Kidney tubule cell (primary cell): ENCODE data around the gene COL25A1.
"Not testable (repeated sequence)": the region's sequence is repeated elsewhere in the genome, so short reads cannot be mapped to it uniquely, and the experiment has no call there.

Experiments used
- DNase-seq: peaks from one replicate; pipeline ENCODE4 v3.0.0-alpha.2; 2018; ENCODE audit warnings: low spot score

Gene COL25A1

DNA sequence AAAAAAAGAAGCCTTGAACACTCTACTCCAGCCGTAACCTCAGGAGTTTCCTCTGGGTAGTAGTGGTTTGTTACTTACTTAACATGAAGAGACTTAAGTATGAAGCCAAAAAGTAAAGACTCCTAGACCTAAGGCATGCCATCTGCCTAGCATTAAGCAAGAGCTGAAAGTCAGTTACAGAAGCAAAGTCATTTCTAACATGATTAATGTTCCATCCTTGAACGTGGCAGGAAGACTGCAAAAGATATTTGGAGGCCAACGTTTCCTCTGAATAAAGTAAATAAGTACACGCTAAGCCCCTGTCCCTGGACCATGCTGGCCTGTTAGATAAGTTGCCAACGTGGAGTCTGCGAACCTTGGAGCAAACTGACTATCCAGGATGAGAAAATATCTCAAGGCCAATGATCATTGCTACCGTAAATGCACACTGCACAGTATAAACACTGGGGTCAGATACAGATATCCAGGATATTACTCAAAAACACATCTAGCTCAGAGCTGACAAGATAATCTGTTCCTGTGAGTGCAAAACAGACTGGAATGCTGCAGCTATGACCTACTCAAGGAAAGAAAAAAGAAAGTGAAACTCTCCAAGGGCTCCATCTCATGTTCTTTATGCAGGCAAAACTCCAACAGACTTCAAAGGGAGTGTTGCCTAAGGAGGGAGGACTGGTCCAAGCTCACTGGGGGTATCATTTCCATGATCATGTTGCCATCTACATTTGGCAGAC is 255.8 kb downstream of the COL25A1 start:
- DNase-seq: peak; percentile 8

DNA sequence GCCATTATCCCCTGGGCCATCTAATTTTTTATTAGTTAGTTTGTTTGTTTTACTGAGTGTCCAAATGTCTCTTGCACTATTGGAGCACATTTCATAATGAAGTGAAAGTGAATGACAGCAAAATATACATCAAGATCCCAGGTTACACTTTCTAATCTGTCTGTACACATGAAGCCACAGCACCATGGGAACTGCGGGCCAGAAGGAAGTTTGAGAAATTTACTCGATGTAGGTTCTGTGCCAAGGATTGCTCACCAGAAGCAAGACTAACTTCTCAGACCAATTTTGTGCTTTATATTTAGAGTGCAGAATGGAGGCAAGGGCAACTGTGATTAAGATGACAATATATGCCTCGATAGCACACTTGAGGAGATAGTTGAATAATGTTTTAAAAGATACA is 258.0 kb downstream of the COL25A1 start:
- no peak for DNase-seq

DNA sequence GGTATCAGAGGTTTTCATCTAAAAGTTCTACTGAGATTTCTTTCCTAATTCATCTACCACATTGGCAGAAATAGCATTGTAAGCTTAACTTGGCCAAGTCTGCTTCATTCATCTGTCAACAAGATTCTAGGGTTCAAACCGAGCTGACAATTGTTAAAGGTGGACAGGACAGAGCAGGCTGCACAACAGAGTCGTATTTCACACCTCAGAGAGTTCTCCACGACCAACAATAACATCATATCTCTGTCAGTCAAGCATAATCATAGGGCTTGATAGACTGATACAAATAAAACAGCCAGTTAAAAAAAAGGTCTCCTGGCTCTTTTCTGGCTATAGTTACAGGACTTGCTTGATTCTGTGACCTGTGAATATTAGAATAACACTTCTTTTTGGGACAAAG is 259.2 kb downstream of the COL25A1 start:
- DNase-seq: no peak

DNA sequence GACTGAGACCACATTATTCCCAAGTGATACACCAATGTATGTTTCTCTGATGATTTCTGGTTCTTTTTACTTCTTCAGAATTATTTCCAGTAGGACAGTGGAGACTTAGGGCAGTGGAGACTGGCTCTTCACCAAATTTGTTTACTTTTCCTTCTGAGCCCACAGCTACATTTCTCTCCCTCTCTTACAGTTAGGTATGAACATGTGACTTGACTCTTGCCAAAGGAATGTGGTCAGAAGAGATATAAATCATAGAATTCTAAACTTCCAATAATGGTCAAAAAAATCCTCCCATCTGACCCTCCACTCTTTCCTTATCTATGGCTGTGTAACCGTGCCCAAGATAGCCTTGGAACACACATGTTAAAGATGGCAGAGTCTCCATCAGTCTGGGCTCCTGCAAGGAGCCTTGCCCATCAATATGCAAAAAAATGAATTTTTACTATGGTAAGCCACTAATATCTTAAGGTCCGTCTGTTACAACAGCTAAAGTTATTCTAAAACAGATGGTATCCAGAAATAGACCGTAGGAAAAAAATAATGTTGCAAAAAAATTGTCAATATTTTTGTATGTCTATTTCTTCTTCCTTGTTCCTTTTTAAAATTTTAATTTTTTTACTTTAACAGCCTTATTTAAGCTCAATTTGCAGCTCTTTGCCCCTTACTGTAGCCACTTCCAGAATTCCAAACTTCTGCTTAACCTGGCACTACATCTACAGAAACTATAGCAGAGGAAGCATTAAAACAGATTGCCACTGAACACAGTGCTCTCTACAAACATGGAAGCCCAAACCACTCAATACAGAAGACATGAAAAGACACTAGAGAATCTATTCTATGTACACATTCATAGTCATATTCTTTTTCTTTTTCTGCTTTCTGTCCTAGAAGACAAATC is 260.7 kb downstream of the COL25A1 start:
- peak; percentile 22 for DNase-seq

DNA sequence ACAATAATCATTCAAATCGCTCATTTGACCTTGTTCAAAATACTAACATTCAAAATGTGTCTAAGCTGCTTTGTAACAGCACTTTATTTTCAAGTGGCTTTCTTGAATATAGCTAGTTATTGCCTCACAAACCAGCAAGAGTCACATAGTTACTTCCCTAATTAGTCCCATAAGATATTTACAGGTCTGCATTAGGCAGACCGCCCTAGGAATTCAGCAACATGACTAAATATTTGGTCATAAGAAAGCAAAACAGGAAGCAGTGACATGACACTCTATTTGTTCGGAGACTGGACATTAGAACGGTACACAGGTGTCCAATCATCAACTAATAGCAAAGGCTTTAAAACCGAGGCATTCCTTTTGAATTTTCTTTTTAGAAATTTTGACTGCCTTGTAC is 262.0 kb downstream of the COL25A1 start:
- peak; percentile 15 for DNase-seq

DNA sequence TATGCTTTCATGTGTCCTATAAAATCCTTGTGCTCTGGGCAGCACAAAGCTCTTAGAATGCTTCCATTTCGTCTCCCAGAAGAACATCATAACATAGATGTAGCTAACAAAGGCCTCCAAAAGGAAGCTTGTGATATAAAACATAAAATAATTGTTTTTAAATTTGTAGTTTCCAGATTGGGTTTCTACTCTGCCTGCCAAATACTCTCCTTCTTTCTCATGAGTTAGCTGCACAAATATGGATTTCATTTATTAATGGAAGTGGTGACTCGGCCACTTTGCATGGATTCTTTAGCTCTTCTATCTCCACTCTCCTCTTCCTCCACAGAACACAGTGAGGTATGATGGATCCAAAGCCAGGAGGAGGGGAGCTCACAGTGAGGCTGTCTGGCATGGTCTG is 265.4 kb downstream of the COL25A1 start:
- no peak for DNase-seq

DNA sequence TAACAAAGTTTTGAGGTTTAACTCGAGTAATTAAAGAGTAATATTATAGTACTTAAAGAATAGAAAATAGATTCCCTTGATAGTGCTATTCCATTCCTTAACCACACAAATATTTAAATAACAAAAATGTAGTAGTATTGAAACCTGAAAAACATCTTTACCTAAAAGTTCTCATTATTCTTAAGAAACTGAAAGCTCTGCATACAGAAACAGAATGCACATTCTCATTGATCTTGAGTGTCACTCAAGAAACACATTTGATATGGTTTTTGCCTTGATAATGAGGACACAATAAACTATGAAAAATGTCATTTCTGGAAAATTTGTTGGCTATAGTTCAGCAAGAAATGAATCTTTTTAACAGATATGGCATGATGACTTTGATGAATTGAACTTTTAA is 268.5 kb downstream of the COL25A1 start:
- no peak for DNase-seq

DNA sequence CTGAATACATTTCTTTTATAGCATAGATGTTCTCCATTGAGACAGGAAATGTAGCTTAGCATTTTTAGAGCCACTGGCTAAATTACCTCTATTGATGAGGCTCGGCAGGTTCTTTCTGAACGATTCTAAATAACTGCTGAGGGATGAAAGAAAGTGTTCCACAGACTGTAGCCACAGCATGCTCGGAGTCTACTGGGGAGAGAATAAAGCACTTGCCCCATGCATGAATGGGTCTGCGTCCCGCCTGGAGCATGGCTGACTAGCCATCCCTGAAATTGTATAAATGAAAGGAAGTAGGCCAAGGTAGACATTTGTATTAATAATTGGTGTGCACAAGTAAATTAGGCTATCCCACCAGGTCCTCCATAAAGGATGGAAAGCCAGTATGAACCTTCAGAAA is 269.8 kb downstream of the COL25A1 start:
- peak; percentile 43 for DNase-seq

DNA sequence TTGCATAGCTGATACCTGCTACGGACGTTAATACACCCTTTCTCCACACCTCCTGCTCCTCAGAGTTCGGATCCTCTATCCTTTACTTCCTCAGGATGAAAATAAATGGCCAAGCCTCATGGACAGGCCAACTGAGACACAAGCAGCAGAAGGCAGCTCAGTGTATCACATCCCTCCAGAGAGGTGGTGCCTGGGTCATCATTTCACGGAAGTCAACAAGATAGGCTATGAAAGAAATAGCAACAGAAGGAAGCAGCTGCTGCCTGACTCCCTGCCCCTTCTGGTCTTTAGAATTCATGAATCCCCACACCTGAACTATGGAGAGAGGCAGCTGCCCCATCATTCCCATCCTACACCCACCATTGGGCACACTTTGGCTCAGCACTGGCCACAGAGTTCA is 272.5 kb downstream of the COL25A1 start:
- no peak for DNase-seq

DNA sequence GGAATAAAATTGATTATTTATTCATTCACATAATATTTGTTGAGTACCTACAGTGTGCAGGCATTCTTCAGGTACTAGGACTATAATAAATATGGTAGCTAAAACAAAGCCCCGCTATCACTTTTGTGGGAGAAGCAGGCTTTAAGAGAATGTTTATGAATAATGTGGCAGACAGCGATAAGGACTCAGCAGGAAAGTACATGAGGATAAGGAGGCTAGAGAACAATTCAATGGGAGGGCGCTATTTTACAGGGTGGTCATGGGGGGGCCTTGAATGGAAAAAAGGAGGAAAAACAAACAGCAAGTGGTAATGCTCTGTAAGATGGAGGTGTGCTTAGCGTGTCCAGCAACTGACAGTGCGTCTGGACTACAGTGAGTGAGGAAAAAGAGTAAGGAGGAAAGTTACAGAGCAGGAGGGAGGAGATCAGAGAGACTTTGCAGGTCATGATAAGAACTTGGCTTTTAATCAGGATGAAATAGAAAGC is 275.4 kb downstream of the COL25A1 start:
- DNase-seq: no peak

DNA sequence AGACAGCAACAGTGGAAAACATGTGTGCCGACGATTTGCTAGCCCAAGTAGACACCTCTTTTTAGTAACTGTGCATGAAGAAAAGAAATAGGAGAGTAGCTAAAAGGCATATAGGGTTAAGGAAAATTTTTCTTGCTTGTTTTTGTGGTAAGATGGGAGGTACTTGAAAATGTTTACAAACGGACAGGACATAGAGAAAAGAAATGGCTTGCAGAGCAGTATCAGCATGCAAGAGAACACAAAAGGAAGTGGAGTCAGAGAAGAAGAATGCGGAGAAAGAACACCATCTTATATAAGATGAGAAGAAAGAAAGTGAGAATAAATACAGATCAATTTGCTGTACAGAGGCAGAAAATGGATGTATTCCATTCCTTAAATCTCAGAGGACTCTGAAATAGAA is 275.9 kb downstream of the COL25A1 start:
- no peak for DNase-seq

DNA sequence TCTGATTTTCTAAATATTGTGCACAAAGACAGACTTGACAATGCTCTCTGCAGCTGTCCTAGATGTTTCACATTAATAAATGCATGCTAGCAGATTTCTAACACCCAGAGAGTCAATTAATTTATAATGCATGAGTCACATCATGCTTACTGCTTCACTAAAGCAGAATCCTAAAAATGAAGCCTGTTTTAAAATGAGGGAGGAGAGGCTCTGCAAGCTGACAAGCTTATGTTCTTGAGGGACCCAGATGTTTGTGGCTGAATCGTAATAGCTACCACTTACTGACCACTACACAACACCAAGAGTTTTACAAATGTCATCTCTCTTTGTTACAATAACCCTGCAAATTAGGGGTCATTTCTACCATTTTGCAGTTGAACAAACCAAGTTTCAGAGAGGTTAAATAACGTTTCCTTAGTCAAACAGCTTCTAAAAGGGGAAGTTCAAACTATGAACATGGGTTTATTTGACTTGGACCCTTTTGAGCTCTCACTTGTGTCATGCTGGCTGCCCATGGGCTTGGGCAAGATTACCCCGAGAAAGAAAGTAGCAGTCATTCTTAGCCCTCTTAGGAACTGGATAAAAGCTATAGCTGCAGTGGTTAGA is 276.9 kb downstream of the COL25A1 start:
- no peak for DNase-seq

DNA sequence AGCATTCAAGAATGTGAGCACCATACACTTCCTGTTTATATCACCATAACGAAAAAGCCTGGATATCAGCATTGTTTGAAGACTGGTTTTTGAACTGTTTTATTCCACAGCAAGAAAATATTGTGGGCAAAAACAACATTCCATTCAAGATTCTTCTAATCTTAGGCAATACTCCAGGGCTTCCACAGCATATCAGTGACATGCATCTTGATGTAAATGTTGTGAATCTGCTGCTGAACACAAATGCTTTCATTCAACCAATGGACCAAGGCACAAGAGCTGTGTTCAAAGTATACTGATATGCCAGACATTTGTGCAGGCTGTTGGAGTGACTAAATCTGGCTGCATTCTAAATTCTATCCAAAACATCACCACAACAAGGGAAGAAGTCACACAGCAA is 279.5 kb downstream of the COL25A1 start:
- no peak for DNase-seq

DNA sequence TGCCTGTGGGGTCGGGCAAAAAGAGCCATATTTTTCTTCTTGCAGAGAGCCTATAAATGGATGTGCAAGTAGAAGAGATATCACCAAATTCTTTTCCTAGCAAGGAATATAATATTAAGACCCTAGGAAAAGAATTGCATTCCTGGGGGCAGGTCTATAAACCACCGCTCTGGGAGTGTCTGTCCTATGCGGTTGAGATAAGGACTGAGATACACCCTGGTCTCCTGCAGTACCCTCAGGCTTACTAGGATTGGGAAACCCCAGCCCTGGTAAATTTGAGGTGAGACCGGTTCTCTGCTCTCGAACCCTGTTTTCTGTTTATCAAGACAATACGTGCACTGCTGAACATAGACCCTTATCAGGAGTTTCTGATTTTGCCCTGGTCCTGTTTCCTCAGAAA is 280.8 kb downstream of the COL25A1 start:
- DNase-seq: not testable (repeated sequence)

DNA sequence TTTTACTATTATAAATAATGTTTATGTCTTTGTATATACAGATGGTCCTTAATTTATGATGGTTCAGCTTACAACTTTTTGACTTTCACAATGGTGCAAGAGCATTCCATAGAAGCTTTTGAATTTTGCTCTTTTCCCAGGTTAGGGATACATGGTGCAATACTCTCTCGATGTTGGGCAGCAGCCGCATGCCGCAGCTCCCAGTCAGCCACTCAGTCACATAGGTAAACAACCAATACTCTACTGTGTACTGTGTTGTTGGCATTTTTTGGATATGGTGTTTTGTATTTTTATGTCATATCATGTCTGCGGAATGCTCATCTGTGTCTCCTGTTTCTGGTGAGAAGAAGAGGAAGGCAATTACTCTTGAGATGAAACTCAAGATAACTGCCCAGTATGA is 281.6 kb downstream of the COL25A1 start:
- DNase-seq: no peak

DNA sequence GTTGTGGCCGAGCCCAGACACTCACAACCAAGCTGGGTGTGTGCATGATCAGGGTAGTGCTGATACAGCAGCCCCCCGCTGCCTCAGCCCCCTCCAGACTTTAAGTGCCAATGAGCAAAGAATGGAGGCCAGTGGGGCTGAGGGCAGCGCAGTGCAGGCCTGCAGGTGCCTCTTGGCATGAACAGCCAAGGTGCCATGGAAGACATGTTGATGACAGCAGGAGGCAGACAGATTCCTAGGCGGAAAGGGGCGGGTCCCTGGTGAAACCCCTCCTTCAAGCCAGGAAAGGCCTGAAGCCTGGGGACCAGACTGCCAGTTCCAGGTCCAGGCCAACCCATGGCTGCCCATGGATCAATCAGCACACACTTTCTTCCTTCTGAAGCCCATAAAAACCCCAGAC is 286.3 kb downstream of the COL25A1 start:
- DNase-seq: no peak

DNA sequence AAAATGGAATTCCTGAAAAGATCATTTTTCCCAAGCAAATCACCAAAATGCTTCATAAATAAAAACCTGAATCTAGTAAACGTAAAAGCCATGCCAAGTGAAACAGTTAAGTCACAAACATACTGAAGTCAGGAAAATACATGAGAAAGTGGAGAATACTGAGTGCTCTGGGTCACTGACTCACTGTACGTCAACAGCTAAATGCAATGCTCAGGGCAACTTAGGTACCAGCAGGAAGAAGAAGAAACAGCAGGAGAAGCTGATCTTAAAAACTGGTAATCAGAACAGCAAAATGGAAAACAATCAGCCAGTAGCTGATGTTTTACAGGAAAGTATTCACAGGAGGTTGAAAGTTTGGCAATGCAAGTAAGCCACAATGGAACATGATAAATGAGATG is 287.0 kb downstream of the COL25A1 start:
- peak; percentile 15 for DNase-seq

DNA sequence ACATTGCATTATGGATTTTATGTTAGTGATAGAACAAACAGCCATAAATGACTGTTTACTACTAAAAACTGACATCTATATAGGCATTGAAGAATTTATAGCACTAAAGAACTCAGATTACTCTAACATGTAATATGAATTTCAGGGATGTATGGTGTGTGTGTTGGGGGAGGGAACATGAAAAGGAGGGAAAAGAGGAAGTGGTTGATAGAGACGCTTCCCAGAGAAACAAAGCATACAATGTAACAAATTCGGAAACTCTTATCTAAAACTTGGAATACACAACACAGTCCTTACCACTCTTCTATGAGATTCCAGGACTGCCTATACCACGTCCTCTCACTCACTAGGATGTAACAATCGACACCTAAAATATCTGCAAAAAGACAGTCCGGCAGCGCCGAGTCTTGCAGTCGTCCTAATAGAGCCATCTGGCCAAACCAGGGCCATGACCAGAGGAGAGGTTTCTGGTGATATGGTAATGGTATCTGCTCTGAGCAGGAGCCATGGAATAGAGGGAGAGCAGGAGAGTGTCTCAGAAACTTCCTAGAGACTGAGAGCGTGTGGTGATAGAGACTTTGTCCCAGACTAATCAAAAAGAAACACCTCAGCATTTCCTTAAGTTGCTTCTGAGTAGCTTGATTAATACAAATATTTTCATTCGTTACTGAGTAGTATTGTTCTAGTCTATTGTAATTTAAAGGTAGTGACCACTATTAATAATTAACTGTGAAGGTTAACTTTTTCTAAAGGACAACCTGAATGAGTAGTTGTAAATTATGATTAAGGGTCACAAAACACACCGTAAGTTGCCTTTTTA is 287.7 kb downstream of the COL25A1 start:
- no peak for DNase-seq

DNA sequence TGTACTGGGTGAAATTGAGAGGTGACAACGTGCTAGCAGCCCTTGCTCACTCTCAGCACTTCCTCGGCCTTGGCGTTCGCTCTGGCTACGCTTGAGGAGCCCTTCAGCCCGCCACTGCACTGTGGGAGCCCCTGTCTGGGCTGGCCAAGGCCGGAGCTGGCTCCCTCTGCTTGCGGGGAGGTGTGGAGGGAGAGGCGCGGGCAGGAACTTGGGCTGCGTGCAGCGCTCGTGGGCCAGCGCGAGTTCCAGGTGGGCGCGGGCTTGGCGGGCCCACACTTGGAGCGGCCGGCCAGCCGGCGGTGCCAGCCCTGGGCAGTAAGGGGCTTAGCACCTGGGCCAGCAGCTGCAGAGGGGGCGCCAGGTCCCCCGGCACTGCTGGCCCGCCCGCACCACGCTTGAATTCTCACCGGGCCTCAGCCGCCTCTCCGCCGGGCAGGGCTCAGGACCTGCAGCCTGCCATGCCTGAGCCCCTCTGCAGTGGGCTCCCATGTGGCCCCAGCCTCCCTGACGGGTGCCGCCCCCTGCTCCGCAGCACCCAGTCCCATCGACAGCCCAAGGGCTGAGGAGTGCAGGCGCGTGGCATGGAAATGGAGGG is 290.1 kb downstream of the COL25A1 start:
- no peak for DNase-seq

DNA sequence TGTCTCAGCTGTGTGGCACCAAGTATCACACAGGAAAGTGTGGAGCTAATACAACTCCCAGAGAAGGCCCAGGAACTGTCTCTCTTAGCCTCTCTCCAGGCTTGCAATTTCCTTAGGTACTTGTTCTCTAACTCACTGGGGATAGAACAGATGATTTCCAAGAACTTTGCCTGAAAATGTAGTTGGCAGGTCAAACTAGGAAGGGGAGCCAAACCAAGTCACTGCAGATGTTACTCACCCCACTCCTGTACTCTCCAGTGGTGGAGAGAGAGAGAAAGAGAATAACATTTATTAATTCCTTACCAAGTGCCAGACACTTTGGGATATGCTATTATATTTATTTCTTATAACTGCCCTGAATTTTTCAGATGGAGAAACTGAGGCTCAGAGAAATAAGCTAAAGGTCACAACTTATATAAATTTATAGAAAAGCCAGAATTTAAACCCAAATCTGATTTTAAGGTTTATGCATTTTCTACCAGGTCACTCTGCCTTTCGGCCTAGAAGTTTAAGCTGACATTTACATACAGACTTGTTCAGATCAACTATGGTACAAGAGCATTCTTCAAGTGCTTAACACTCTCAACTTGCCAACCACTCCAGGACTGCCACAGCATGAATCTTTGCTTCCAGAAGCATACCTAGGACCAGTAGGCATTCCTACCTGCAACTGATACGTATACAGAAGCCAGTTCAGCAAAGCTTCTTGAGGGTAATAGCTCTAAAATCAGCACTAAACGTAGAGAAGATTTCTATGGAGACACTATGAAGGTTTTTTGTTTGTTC is 291.0 kb downstream of the COL25A1 start:
- DNase-seq: no peak

DNA sequence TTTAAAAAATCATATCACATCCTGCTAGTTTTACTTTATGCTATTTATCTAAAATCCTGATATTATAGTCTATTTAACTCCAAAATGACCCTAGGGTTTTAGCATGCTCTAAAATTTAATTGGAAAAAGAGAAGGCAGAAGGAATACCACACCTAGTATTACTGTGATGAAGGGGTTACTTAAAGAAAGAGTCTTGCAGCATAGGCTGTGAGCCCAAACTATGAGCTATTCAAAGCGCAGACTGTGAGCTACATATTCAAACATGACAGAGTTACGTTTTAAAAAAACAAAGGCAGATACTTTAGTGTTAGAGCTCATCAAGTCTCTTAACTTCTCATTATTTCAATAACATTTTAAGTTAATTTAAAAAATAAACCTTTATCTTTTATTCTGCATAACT is 291.9 kb downstream of the COL25A1 start:
- DNase-seq: no peak
